ENCODE measurements around the gene RASL11A. TPM values are rescaled to one million over a fixed set of nuclear protein-coding genes. Genes with fewer than 3 reads are reported as not detected.

RASL11A gene
- polyA plus RNA-seq, 3 donors = 1.0 to 6.8 (median 3.8) TPM

DNA sequence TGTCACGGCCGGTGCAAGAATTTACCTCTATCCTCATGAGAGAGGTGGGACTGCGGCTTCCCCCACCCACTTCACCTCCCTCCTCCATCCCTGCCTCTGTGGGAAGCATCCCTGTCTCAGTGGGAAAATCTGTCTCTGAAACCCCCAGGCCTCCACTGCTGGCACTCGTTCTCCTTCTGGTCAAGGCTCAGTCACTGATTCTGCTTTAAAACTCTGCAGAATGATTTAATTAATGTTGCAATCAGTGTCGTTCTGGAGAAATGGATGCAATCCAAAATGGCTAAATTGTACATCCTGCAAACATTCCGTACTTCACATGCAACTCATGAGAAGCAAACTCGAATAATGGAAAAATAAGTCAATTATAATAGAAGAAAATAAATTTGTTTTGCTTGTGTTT is 5.6 kb downstream of the RASL11A start:
- Histone ChIP-seq H3K4me2 (replicated peaks; ENCODE audit: extremely low read depth, low read length, poor library complexity, severe bottlenecking) (no peak overlapping the region), H3K9ac (ENCODE audit: insufficient read depth, low read length, poor library complexity, severe bottlenecking) (no peak overlapping the region), H3K79me2 (ENCODE audit: insufficient read depth, low read length) (no peaks in the 10 kb centered on the region), H3K36me3 (replicated peaks in 1 of 2; ENCODE audit: control insufficient read depth in 1 of 2, insufficient read depth in 2 of 2, low read length in 2 of 2) (no peaks in the 10 kb centered on the region), H3K9me3 (replicated peaks in 1 of 2; ENCODE audit: control insufficient read depth in 1 of 2, insufficient read depth in 1 of 2, low read length in 2 of 2) (no peaks in the 10 kb centered on the region), H3K4me1 (ENCODE audit: control insufficient read depth in 1 of 2, insufficient read depth in 2 of 2, low read length in 2 of 2) (peaks cover 5 to 7% of the 10 kb centered on the region in 2 donors), H4K20me1 (ENCODE audit: insufficient read depth, low read length) (no peaks in the 10 kb centered on the region), H3K27me3 (ENCODE audit: control insufficient read depth in 2 of 2, insufficient read depth in 2 of 2, low read length in 2 of 2) (peaks cover 2 to 25% of the 10 kb centered on the region in 2 donors), H2AFZ (ENCODE audit: insufficient read depth, low read depth, low read length, poor library complexity, severe bottlenecking) (no peak overlapping the region), H3K27ac (ENCODE audit: low read depth in 1 of 2, low read length in 2 of 2) (no peak overlapping the region), H3K4me3 (replicated peaks in 1 of 3; ENCODE audit: low read depth in 2 of 3, low read length in 3 of 3) (no peak overlapping the region)
- intact Hi-C loops (cut with micrococcal nuclease) = no loop called here
- Mint-ChIP-seq H3K27me3 (ENCODE audit: low read depth in 3 of 3) (peaks cover 9 to 25% (median 17%) of the 10 kb centered on the region in 3 donors), H3K9me3 (peaks cover 0 to 3% (median 0%) of the 10 kb centered on the region in 7 donors), H3K36me3 (peaks cover 0 to 2% of the 10 kb centered on the region in 2 donors), H3K27ac (no peak overlapping the region), H3K4me1 (peaks cover 7% of the 10 kb centered on the region), H3K4me3 (no peak overlapping the region)
- DNase-seq = no peak
- 100% methylated on average over 3 of the region's 7 CpGs for WGBS (ENCODE audit: insufficient coverage)
- TF ChIP-seq, protein P1, sequence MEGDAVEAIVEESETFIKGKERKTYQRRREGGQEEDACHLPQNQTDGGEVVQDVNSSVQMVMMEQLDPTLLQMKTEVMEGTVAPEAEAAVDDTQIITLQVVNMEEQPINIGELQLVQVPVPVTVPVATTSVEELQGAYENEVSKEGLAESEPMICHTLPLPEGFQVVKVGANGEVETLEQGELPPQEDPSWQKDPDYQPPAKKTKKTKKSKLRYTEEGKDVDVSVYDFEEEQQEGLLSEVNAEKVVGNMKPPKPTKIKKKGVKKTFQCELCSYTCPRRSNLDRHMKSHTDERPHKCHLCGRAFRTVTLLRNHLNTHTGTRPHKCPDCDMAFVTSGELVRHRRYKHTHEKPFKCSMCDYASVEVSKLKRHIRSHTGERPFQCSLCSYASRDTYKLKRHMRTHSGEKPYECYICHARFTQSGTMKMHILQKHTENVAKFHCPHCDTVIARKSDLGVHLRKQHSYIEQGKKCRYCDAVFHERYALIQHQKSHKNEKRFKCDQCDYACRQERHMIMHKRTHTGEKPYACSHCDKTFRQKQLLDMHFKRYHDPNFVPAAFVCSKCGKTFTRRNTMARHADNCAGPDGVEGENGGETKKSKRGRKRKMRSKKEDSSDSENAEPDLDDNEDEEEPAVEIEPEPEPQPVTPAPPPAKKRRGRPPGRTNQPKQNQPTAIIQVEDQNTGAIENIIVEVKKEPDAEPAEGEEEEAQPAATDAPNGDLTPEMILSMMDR (IDR thresholded peaks at IDR 0.05) = no peak

- H3K4me3 Mint-ChIP-seq = no peak overlapping the region
- intact Hi-C loops (cut with micrococcal nuclease) = no loop called here
- no peak overlapping the region for H3K9ac ChIP-seq (ENCODE audit: insufficient read depth, low read length, poor library complexity, severe bottlenecking)
- peaks cover 1 to 7% (median 7%) of the 10 kb centered on the region in 3 donors for H3K27me3 Mint-ChIP-seq (ENCODE audit: low read depth in 3 of 3)
- H3K4me1 ChIP-seq (ENCODE audit: control insufficient read depth in 1 of 2, insufficient read depth in 2 of 2, low read length in 2 of 2) = no peaks in the 10 kb centered on the region
- DNase-seq = no peak
- H3K4me2 ChIP-seq (replicated peaks; ENCODE audit: extremely low read depth, low read length, poor library complexity, severe bottlenecking) = no peak overlapping the region
- peaks cover 0 to 3% (median 0%) of the 10 kb centered on the region in 7 donors for H3K9me3 Mint-ChIP-seq
- H3K79me2 ChIP-seq (ENCODE audit: insufficient read depth, low read length) = no peaks in the 10 kb centered on the region
- no peak overlapping the region for H3K27ac ChIP-seq (ENCODE audit: low read depth in 1 of 2, low read length in 2 of 2)
- H2AFZ ChIP-seq (ENCODE audit: insufficient read depth, low read depth, low read length, poor library complexity, severe bottlenecking) = no peak overlapping the region
- no peaks in the 10 kb centered on the region for H3K9me3 ChIP-seq (replicated peaks in 1 of 2; ENCODE audit: control insufficient read depth in 1 of 2, insufficient read depth in 1 of 2, low read length in 2 of 2)
- TF ChIP-seq, protein P1 (IDR thresholded peaks at IDR 0.05) = no peak
- WGBS (ENCODE audit: insufficient coverage) = 90% methylated on average over 3 of the region's 7 CpGs
- no peaks in the 10 kb centered on the region for H3K4me1 Mint-ChIP-seq
- no peaks in the 10 kb centered on the region for H3K36me3 ChIP-seq (replicated peaks in 1 of 2; ENCODE audit: control insufficient read depth in 1 of 2, insufficient read depth in 2 of 2, low read length in 2 of 2)
- no peaks in the 10 kb centered on the region for H4K20me1 ChIP-seq (ENCODE audit: insufficient read depth, low read length)
- peak overlapping the region in 1 of 7 donors; percentile 50 for H3K27ac Mint-ChIP-seq
- H3K36me3 Mint-ChIP-seq = no peaks in the 10 kb centered on the region
- H3K27me3 ChIP-seq (ENCODE audit: control insufficient read depth in 2 of 2, insufficient read depth in 2 of 2, low read length in 2 of 2) = peaks cover 0 to 2% of the 10 kb centered on the region in 2 donors
- H3K4me3 ChIP-seq (replicated peaks in 1 of 3; ENCODE audit: low read depth in 2 of 3, low read length in 3 of 3) = no peak overlapping the region
Observed at GRCh38 chr13:27279506-27279905, 8.9 kb downstream of the RASL11A start.

Data from CD14-positive monocyte (primary cell).